Iris pigment epithelial cell (primary cell): Measurements from ENCODE around the gene HINT3.
"Not testable (repeated sequence)": the region's sequence is repeated elsewhere in the genome, so short reads cannot be mapped to it uniquely, and the experiment has no call there.

Source experiments
- DNase-seq: peaks from one replicate; pipeline ENCODE4 v3.0.0-alpha.2; 2011; ENCODE audit warnings: low read depth

The HINT3 gene

DNA sequence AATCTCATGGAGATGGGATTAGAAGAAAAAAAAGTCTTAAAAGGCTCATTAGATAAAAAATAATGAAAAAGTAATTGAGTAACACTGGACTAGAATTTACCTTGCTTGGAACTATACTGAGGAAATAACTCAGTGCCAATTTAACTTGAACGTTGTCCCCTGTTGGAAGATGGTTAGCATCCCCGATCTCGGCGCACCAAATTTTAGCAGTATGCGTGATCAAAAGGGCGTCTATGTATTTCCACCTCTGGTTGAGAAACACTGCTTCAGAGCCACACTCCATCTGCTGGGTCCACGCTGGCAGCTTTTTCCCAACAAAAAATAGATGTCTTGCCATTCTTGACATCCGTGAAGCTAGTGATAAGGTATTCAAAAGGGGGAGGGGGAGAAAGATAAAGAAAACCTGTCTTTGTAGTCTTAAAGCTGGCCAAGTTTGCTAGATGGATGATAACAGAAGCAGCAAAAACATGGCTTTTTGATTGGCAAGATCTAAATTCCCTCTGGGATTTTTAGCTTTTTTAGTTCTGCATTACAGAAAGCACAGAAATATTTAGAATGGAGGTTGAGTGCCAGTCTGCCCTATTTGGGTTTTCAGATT is 6.4 kb downstream of the HINT3 start:
- DNase-seq: no peak

DNA sequence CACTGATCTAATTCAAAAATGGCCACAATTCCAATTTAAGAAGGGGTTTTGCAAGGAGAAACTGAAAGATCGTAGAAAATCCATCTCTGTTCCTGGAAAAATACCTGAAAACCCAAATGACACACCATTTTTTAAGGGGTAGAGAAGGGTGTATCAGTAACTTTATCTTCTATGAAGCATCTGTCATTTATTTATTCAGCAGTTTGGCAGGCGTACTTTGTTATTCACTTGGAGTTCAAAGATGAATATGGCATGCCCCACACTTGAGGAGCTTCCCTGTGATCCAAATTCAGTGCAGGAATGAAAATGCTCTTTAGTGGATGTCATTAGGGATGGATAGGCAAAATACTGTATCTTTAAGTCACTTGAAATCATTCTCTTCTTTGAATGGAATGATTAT is 7.2 kb downstream of the HINT3 start:
- no peak for DNase-seq

DNA sequence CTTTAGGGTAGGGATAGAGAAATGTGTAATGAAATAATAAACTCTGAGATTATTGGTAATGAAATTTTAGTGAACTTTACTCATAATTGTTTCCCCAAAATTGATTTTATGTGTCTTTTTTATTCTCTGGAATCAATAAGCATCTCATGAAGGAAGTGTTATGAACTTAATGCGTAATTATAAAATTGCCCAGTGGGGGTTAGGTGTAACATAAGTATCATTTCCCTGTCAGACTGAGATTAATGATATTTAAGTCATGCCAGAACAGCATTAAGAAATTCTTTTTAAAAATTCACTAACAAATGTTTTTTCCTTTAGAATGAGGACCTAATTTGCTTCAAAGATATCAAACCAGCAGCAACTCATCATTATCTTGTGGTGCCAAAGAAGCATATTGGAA is 10.0 kb downstream of the HINT3 start:
- no peak for DNase-seq

DNA sequence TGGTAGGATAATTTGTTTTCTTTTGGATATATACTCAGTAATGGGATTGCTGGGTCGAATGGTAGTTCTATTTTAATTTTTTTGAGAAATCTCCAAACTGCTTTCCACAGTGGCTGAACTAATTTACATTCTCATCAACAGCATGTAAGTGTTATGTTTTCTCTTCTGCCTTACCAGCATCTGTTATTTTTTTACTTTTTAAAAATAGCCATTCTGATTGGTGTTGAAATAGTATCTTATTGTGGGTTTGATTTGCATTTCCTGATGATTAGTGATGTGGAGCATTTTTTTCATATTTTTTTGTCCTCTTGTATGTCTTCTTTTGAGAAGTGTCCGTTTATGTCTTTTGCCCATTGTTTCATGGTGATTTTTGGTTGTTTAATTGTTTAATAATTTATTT is 11.9 kb downstream of the HINT3 start:
- DNase-seq: no peak

DNA sequence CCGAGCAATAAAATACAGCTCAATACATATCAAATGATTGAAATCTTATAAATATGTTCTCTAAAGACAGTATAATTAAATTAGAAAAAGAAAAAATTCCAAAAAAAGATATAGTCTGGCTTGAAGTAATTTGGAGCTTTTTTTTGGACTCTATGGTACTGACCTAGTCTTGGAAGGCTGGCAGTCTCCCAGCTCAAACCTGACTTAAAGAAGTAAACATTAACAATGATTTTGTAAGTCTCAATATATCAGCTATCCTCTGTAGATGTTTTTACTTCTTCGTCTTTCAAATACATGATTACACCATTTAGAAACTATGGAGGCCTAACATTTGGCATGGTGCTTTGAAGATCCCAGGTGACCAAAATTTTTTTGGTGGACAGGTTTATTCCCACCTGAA is 14.2 kb downstream of the HINT3 start:
- DNase-seq: no peak

DNA sequence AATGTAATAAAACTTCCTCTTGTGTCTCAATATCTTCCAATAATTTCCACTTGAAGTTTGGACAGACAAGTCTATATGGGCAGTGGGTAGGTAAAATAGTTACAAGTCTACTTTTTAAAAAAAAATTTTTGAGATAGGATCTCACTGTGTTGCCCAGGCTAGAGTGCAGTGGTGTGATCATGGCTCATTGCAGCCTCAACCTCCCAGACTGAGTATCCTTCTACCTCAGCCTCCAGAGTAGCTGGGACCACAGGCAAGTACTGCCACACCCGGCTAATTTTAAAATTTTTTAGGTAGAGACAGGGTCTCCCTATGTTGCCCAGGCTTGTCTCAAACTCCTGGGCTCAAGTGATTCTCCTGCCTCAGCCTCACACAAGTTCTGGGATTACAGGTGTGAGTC is 15.9 kb downstream of the HINT3 start:
- not testable (repeated sequence) for DNase-seq

DNA sequence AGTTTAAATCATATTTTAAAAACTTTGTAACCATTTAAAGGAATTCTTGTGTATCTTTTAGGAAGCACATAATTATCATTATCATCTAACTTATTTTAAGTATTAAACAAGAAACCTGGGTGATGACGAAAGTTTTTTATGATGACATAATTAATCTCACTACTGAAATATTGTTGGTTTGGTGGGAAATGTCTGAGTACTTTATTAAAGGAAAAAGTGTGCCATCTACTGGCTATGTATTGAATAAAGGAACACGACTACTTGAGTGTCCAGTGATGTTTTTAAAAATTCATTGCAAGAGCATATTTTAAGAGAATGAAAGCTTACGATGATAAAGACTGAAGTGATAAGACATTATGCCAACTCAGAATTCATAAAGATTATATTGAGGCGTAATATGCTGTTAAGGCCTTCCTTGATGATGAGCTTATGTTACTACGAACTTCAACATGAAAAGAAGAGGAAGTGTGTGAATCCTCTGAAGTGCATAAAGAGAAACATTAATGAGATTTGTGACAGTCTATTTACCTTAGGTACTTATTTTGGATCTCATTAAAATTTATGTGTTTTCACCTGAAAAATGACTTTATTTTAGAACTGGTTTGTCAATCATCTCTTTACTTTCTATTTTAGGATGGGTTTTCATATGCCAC is 17.8 kb downstream of the HINT3 start:
- peak; percentile 68 for DNase-seq

DNA sequence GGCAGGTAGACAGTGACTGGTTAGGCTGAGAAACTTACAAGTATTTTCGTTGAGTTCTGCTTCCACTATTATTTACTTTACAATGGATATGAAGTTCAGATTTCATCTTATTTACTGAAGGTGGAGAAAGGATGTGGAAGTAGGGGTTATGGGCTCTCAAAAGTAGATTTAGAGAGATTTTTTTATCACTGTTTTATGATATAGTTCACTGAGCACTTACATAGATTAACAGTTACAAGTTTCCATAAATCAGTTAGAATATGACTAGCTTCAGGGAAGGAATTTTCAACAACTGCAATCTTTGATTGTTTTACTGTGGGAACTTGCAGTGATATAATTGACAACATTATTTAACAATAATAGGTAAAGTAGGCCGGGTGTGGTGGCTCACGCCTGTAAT is 22.5 kb downstream of the HINT3 start:
- DNase-seq: no peak

DNA sequence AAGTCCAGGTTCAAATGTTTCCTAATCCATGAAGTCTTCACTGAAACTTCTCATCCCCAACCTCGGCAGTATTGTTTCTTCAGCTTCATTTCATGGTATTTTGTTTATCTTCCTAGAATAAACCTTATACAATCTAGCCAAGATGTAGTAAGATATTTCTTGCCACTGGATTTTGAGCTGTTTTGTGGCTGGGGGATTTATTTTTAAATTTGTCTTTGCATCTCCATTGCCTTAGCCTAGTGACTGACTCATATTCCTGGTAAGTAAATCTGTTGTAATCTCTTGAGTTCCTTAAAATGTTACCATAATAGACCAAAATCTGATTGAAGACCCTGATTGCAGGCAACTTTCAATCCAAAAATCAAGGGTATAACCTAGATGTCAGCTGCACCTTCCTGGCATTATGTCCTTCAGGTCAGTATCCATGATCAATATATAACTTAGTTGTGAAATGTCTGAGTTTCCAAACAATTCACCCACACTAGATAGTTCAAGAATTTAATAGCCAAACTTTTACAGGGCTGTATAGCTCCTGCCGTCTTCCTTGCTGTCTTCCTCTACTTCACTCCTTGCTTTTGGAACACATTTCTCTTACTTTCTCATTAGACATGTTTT is 25.1 kb downstream of the HINT3 start:
- DNase-seq: no peak

DNA sequence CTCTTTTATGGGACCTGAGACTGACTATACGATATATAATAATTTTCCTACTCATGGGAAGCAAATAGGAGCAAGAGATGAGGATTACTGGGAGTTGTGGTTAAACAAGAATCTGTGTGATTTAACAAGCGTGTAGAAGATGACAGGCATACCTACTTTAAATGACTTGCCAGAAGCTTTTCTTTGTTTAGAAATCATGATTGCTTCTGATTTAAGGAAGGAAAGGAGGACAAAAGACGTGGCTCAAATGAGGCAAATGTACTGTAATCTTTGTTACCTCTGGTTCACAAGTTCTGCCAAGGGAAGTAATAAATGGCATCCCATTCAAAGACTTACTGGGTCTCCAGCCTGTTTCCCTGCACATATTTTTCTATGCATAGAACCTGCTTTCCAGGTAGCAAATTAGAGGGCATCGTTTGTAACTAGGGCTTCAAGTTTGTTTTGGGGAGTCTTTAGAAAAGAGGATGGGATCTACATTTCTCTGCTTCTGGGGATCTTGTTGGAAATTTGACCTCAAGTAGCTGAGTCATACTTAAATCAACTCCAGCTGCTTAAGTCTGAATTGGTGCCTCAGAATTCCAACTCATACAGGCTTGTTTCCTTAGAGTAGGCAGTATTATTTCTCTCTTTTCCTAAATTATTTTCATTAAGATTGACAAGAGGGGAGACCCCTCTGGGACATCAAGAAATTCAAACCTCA is 26.8 kb downstream of the HINT3 start:
- peak; percentile 84 for DNase-seq

DNA sequence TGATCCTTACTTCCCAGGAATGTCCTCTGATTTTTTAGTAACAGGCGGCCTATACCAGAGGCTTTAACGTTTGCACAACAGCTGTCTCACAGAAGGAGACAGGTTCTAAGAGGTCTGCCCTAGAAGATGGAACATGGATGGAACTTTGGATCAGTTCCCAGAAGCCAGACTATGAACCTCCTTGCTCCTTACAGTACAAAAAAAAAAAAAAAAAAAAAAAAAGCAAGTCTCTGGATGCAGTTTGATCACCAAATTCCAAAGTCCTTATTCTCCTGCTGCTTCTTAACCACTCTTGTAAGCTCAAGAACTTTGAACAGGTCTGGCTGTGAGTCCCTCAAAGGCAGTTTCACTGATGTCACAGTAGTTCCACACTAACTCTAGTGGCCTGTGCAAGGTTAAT is 27.7 kb downstream of the HINT3 start:
- peak; percentile 64 for DNase-seq

DNA sequence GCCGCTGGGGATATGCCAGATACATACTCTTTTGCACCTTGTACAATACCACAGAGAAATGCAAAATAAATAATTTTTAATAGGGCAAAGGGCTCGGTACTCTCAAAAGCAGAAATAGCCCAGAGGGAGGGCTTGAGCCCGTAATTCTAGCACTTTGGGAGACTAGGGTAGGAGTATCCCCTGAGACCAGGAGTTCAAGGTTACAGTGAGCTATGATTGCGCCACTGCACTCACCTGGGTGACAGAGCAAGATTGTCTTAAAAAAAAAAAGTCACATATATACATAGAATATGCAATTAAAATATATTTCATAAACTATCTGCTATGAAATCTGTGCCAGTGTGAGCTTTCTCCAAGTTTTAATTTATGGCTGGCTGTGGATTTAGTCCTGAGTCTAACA is 29.0 kb downstream of the HINT3 start:
- DNase-seq: no peak

DNA sequence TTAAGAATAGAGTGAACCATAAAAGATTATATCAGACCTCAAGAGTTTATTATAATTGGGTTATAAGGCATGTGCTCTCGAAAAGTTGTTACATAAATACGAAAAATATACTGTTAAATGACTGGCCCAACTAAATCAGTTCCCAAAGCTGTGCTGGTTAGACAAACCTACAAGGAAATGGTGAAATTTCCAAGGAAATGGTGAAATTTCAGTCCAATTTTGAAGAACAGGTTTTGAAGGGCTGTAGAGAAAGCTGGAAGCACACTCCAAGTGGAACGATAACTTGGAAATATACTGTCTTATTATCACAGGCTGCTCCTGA is 29.4 kb downstream of the HINT3 start:
- no peak for DNase-seq

DNA sequence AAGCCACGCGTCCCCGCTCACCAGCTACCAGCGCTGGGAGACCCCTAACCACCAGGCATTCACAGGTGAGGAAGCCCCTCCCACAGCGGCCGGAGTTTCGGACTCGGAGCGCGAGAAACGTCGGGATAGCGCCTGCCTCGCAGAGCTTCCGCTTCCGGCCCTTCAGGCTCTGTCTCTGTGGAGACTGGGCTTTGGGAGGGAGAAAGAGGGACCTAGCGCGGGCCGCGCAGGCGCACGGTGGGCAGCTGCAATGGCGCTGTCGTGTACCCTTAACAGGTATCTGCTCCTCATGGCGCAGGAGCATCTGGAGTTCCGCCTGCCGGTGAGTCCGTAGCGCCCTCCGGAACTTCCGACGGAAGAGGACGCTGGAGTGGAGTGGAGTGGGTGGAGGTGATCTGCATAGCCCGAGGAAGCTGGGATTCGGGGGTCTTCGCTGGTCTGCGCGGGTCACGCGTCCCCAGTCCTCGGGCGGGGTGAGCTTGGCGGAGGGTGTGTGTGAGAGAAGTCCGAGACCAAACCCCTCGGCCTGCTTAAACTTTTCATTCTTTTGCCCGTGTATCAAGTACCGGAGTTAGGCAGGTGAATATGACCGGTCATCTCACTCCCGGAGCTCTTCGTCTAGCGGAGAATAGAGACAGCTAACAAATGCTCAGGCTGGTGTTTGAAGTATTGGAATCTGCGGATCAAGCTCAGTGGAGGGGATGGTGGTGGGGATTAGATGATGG is 29.9 kb downstream of the HINT3 start, which contains the start of gene TRMT11:
Gene TRMT11 (plus strand): TSS at position 240 of the 725 bp plus-strand sequence. CDS start 11 bp downstream, at position 251.
- DNase-seq: peak; percentile 84

DNA sequence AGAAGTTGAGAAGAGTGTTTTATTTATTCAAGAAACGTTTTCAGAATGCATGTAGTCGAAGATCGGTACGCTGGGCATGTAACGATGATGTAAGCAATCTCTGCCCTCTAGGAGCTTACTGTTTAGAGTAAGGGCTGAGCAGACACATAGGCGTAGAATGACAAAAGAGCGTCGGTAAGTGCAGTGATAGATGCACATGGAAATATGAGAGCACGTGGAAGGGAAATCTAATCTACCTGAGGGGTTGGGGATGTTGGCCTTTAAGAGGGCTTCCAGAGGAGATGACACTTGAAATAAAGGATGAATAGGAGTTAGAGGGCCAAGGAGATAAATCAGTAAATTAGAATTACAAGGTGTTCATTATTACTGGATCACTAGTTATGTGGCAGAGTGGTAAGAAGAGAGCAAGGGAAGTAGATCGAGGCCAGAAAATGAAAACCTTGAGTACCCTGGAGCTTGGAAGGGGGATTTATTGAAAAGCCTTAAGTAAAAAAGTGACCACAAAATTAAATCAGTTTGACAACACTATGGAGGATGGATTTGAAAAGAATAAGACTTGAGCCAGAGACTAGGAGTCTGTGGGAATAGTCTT is 30.6 kb downstream of the HINT3 start:
- no peak for DNase-seq

DNA sequence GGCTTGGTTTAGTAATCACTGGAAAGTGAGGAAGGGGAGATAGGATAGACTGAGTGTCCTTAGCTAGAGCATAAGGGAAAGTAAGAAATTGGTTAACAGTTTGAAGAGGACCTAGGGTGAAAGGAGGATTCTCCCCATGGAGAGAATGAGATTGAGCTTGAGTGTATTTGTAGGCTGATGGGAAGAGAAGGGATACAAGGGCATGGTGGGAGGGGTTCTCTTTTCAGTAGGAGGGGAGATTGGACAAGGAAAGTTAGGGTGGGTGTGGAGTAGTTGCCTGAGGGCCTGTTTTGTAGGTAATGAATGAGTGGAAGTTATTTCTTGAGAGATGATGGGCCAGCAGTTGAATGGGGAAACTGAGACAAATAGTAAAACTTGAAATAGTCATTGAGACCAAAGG is 31.7 kb downstream of the HINT3 start:
- no peak for DNase-seq

DNA sequence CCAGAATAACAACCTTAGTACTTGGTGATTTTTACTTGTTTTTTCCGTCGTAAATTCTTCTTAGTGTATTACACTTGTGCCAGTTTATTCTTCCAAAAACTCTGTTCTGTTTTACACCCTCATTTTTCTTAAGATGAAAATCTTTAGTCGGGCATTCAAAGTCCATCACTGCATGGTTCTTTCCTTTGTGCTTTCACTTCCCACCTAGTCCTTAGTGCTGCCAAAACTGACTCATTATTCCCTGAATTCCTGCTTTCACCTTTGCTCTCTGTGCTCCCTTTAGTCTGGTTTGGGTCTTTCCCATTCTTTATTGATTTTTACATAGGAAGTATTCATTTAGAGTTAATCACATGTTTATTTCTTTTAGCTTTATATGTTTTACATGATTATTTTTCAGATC is 33.1 kb downstream of the HINT3 start:
- no peak for DNase-seq

DNA sequence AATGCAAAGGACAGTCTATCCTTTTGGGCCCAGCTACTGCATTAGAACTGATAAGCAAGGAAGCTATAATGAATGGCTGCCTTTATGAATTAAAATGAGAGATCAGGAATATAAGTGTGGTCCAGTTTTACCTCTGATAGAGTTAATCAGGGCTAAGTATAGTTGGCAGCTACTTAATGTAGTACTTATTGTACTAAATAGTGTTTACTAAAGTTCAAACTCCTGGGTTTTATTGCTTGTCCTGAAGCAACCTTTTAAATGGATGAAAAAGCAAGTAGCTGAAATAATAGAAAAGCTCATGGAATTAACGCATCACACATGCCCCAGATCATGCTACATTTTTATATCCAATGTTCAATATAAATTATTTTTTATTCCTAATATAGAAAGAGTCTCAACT is 35.1 kb downstream of the HINT3 start:
- no peak for DNase-seq

DNA sequence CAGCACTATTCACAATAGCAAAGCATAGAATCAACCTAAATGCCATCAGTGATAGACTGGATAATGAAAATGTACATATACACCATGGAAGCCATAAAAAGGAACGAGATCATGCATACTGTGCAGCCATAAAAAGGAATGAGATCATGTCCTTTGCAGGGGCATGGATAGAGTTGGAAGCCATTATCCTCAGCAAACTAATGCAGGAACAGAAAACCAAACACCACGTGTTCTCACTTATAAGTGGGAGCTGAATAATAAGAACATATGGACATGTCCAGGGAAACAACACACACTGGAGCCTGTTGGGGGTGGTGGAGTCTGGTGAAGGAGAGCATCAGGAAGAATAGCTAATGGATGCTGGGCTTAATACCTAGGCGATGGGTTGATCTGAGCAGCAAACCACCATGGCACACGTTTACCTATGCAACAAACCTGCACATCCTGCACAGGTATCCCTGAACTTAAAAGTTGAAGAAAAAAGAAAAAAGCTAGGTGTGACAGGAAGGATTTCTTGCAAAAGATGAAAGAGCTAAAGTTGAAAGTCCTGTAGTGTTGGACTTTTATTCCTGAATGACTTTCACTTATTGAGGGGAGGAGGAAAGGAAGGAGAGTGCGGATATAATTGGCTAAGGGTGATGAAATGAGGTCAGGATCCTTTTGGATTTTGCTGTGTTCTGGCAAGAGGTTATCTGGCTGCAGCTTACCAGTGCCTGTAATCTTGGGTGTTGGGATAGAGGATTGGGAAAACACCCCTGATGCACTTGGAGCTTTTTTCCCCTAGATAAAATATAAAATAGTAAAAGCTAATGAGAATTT is 38.3 kb downstream of the HINT3 start:
- no peak for DNase-seq

DNA sequence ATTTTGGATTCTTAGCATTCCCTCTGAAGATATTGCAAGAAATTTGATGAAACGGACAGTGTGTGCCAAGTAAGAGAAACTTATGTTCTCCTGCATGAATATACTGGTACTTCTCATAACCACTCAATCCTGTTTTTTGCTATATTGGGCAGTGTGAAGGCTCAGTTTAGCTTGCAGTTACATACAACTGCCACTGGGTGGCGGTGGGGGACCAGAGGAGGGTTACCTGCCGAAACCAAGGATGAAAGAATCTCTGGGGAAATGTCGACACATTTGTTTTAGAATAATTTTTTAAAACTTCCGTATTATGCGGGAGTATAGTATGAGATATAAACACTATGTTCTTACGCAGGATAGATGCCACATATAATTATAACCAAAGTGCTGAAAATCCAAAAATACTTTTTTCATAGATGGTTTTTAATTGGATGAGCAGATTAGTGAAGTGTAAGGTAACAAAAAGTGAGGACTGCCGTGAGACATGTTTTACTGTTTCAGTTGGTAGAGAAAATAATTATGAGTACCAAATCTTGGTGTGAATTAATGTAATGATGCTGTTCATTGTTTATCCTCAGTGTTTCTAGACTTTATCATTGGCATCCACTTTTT is 39.5 kb downstream of the HINT3 start:
- DNase-seq: peak; percentile 57
